Transverse colon (tissue), 4 donors: Measurements from ENCODE around the gene RGS3.

ENCODE experiments used
- EP300 ChIP-seq: sonication (generic); formaldehyde crosslinking; IDR thresholded peaks from one replicate; pipeline ENCODE4 v1.6.1; 2017; ENCODE audit warnings: antibody characterized with exemption, low read depth
- POLR2A ChIP-seq: fragments of 450-650 bp; IDR thresholded peaks from one replicate; pipeline ENCODE4 v1.6.1; 2016; ENCODE audit warnings: antibody characterized with exemption, mild to moderate bottlenecking, moderate library complexity
- POLR2AphosphoS5 ChIP-seq, 3 donors: sonication (generic); formaldehyde crosslinking; IDR thresholded peaks; one replicate each; pipeline ENCODE4 v1.6.1; 2016; ENCODE audit warnings: antibody characterized with exemption in 3 of 3
- TF ChIP-seq, protein P1 (sequence below), 5 experiments: fragments of 200-600 bp in 3 of 5; fragments of 450-650 bp in 2 of 5; sonication (generic) in 3 of 5; IDR thresholded peaks; 1 replicate in 2 of 5; 2 replicates in 3 of 5; pipeline ENCODE4 v1.5.1; 2016 to 2017; ENCODE audit warnings: antibody characterized with exemption in 5 of 5, inconsistent platforms in 3 of 5, mild to moderate bottlenecking in 2 of 5, moderate library complexity in 1 of 5

DNA sequence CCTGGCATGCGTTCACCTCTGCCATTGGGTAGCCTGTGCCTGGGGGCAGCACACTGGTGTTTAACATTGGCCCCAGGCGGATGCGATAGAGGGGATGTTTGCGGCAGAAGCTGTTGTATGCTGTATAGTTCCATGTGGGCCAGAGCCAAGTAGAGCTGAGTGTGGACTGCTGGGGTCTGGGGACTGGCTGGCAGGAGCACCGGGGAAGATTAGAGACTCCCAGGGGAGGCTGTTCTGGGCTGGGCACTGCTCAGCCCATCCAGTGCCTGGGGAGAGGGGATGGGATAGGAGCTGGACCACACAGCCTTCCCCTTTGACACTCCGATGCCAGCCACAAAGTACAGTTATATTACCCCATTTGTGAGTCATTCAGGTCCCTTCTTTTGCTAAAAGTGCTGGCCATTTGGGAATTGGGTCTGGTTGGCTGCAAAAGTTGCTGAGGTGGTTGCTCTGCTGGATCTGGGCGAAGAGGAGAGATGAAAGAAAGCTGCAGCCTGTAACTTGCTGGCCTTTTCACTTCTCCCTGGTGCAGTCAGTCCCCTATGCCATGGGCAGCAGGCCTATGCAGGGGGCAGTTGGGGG lies 73.8 kb downstream of the RGS3 start:
- TF ChIP-seq, protein P1, sequence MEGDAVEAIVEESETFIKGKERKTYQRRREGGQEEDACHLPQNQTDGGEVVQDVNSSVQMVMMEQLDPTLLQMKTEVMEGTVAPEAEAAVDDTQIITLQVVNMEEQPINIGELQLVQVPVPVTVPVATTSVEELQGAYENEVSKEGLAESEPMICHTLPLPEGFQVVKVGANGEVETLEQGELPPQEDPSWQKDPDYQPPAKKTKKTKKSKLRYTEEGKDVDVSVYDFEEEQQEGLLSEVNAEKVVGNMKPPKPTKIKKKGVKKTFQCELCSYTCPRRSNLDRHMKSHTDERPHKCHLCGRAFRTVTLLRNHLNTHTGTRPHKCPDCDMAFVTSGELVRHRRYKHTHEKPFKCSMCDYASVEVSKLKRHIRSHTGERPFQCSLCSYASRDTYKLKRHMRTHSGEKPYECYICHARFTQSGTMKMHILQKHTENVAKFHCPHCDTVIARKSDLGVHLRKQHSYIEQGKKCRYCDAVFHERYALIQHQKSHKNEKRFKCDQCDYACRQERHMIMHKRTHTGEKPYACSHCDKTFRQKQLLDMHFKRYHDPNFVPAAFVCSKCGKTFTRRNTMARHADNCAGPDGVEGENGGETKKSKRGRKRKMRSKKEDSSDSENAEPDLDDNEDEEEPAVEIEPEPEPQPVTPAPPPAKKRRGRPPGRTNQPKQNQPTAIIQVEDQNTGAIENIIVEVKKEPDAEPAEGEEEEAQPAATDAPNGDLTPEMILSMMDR (IDR thresholded peaks at IDR 0.05), result no peak
- no peak for TF ChIP-seq POLR2AphosphoS5 (IDR thresholded peaks at IDR 0.05)
- TF ChIP-seq POLR2A, result no peak
- TF ChIP-seq EP300, result no peak
